Esophagus squamous epithelium (tissue), 5 donors: ENCODE results near the gene ALG1. TPM values are rescaled to one million over a fixed set of nuclear protein-coding genes. Genes with fewer than 3 reads are reported as not detected.

Source experiments
- DNase-seq: peaks from one replicate; lab custom pipeline; 2025; lab: John Stamatoyannopoulos, UW
- H3K27ac ChIP-seq, 4 donors: fragments of 200-600 bp; sonication (generic); one replicate each; pipeline ENCODE4 v1.5.1; 2016 to 2019; ENCODE audit warnings: mild to moderate bottlenecking in 1 of 4
- H3K27me3 ChIP-seq, 4 donors: fragments of 200-600 bp; sonication (generic); 1 replicate in 3 of 4; 2 replicates in 1 of 4; pipeline versions ENCODE4 v1.5.1 to v1.6.0; 2017 to 2021; ENCODE audit warnings: antibody characterized with exemption in 1 of 4
- H3K36me3 ChIP-seq, 3 donors: fragments of 200-600 bp; sonication (generic); one replicate each; pipeline ENCODE4 v1.5.1; 2016 to 2019
- H3K4me1 ChIP-seq, 3 donors: fragments of 200-600 bp; sonication (generic); one replicate each; pipeline ENCODE4 v1.5.1; 2017 to 2019
- H3K4me3 ChIP-seq, 4 donors: fragments of 200-600 bp; sonication (generic); 1 replicate in 3 of 4; 2 replicates in 1 of 4; pipeline ENCODE4 v1.5.1; 2016 to 2019; ENCODE audit warnings: mild to moderate bottlenecking in 2 of 4, moderate library complexity in 1 of 4
- H3K9me3 ChIP-seq, 3 donors: fragments of 200-600 bp; sonication (generic); one replicate each; pipeline ENCODE4 v1.5.1; 2016 to 2019
- POLR2A ChIP-seq, 4 donors: fragments of 450-650 bp; IDR thresholded peaks; one replicate each; pipeline ENCODE4 v1.6.1; 2017; ENCODE audit warnings: antibody characterized with exemption in 4 of 4, mild to moderate bottlenecking in 4 of 4, moderate library complexity in 3 of 4
- WGBS, 2 donors: methylation state at CpG; one replicate each; pipeline ENCODE4 v1.1.5; 2018; 5-methylcytosine and 5-hydroxymethylcytosine counted together
- intact Hi-C: fragments of 100-400 bp; cut with DNase I; formaldehyde crosslinking; loops from one replicate; pipeline ENCODE4 v1.15.0; 2022
- total RNA-seq, 4 donors: library from RNA; depleted of rRNA; stranded (reverse); fragments of >200 nt; gene quantifications; one replicate each; pipeline ENCODE4 v1.1.0, GENCODE V29; 2016
- TF ChIP-seq, protein P1 (sequence below), 6 experiments: fragments of 450-650 bp in 4 of 6; fragments of 200-600 bp in 2 of 6; sonication (generic) in 2 of 6; IDR thresholded peaks; one replicate each; pipeline ENCODE4 v1.5.1; 2016 to 2019; ENCODE audit warnings: antibody characterized with exemption in 6 of 6, mild to moderate bottlenecking in 4 of 6, moderate library complexity in 4 of 6
- donor health status: DM: yes; HTN: yes; CAD: no.

ALG1 gene
- total RNA-seq, 4 donors from 2014 or later: 14.9 to 18.7 (median 16.5) TPM

DNA sequence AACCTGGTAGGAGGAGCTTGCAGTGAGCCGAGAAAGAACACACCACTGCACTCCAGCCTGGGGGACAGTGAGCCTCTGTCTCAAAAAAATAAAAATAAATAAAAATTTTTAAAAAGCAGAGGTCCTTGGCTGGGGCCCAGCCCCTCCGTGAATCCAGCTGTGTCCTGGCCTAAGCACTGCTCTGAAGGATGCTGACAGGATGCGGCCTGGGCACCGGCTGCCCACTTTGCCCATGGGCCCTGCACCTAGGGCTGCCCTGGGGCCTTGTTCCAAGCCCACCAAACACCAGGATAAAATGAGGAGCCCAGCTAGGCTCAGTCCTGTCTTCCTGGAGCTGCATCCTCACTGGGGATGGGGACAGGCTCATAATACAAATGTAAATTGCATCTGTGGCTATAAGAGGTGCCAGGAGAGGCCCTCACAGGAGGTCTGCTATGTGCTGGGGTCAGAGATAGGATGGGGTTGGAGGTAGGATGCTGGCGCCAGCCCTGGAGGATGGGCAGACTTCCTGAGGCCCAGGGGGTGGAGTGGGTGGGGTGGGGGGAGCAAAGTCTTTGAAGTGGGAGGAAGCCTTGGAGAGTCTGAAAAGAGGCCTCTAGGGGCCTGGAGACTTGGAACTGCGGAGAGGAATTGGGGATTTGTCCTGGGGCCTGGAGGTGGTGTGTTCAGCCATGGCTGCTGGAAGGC lies 12.1 kb upstream of the ALG1 start:
- TF ChIP-seq, protein P1, sequence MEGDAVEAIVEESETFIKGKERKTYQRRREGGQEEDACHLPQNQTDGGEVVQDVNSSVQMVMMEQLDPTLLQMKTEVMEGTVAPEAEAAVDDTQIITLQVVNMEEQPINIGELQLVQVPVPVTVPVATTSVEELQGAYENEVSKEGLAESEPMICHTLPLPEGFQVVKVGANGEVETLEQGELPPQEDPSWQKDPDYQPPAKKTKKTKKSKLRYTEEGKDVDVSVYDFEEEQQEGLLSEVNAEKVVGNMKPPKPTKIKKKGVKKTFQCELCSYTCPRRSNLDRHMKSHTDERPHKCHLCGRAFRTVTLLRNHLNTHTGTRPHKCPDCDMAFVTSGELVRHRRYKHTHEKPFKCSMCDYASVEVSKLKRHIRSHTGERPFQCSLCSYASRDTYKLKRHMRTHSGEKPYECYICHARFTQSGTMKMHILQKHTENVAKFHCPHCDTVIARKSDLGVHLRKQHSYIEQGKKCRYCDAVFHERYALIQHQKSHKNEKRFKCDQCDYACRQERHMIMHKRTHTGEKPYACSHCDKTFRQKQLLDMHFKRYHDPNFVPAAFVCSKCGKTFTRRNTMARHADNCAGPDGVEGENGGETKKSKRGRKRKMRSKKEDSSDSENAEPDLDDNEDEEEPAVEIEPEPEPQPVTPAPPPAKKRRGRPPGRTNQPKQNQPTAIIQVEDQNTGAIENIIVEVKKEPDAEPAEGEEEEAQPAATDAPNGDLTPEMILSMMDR (IDR thresholded peaks at IDR 0.05): no peak
- no peak for TF ChIP-seq POLR2A (IDR thresholded peaks at IDR 0.05)
- WGBS, 2 donors: 71 to 75% methylated on average over 5 of the region's 6 CpGs
- H3K27ac ChIP-seq: no peak overlapping the region
- H3K36me3 ChIP-seq: no peaks in the 10 kb centered on the region
- H3K27me3 ChIP-seq: no peaks in the 10 kb centered on the region
- no peak overlapping the region for H3K4me3 ChIP-seq
- no peaks in the 10 kb centered on the region for H3K4me1 ChIP-seq
- no peaks in the 10 kb centered on the region for H3K9me3 ChIP-seq
- DNase-seq: no peak
- intact Hi-C loops: no loop called here

DNA sequence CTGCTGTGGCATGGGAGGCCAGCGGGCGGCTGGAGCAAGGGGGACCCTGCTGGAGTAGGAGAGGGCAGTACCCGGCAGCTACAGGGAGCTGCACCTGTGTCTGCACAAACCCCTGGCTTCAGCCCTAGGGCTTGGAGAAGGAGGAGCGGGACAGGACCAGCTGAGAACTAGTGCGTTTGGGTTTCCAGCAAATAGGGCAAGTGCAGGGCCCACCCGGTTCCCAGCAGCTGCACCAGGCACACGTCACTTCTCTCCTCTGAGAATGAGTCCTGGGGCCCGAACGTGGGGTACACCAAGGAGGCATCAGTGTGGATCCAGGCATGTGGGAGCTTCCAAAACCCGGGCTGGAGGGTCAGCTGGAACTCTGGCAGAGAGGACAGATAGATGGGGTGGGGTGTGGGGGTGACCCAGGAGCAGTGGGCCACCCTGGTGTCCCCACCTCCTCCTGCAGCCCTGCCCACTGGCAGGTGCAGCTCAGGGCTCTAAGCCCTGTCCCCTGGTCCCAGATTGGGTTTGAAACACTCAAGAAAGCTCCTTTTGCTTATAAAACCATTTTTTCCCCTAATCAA lies 11.5 kb upstream of the ALG1 start:
- no peak for DNase-seq
- Histone ChIP-seq H3K4me1 (peaks cover 0 to 5% (median 0%) of the 10 kb centered on the region in 3 donors), H3K4me3 (no peak overlapping the region), H3K36me3 (no peaks in the 10 kb centered on the region), H3K27ac (no peak overlapping the region), H3K9me3 (no peaks in the 10 kb centered on the region), H3K27me3 (no peaks in the 10 kb centered on the region)
- TF ChIP-seq, protein P1 (IDR thresholded peaks at IDR 0.05): no peak
- no peak for TF ChIP-seq POLR2A (IDR thresholded peaks at IDR 0.05)
- intact Hi-C loops: no loop called here
- 91 to 92% methylated on average over 6 to 7 of the region's 10 CpGs for WGBS, 2 donors

DNA sequence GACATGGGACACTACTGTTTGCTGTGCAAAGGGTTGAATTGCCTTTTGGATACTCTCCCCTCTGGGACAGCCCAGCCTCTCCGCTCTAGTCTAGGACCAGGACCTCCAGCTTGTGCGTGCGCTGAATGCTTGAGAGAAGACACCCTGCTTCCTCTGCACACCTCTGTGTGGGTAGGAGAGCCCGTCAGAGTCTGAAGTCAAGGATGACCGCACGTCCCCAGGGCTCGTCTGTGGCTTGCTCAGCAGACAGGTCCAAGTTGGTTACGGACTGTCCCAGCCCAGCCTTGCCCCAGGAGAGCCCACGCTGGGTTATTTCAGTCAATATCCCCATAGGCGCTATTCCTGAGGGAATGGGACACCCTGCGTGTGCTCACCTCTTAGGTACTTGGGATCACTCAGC lies 9.6 kb upstream of the ALG1 start:
- 72% methylated on average over 11 of the region's 11 CpGs; no CpG with 5 or more reads in 1 of the 2 donors for WGBS, 2 donors

DNA sequence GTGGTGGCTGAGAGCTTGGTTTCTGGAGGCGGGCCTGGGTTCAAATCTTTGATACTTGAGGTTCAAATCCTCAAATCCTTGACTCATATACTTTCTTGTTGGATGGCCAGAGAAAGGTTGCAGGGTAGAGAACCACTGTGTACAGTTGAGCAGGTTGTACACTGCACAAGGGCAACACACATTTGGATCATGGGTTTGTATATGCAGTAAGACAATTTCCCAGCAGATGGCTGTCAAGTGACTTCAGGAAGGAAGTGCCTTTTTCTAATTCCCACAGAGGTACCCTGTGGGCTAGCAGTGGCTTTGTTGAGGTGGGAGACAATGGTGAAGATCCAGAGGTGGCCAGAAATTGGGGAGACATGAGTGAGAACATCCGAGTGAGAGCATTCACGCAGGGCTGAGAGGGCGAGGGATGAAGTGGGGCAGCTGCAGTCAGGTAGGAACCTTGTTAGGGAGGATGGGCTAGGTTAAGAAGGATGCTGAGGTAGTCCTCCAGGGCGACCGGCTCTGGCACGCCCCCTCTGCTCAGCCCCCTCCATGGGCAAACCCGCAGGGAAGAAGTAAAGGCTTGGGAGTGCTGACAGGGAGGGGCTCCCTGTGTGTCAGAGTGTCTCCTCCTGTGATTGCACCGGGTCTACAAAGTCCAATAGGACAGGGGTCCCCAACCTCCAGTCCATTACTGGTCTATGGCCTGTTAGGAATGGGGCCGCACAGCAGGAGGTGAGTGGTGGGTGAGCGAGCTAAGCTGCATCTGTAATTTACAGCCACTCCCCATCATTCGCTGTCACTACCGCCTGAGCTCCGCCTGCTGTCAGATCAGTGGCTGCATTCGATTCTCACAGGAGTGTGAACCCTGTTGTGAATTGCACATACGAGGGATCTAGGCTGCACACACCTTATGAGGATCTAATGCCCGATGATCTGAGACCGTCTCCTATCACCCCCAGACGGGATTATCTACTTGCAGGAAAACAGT lies 8.6 kb upstream of the ALG1 start:
- intact Hi-C loops: no loop called here
- Histone ChIP-seq H3K4me3 (no peak overlapping the region), H3K9me3 (no peaks in the 10 kb centered on the region), H3K27ac (no peak overlapping the region), H3K36me3 (no peaks in the 10 kb centered on the region), H3K27me3 (no peaks in the 10 kb centered on the region), H3K4me1 (peaks cover 0 to 15% (median 0%) of the 10 kb centered on the region in 3 donors)
- TF ChIP-seq POLR2A (IDR thresholded peaks at IDR 0.05): no peak
- TF ChIP-seq, protein P1 (IDR thresholded peaks at IDR 0.05): no peak
- DNase-seq: no peak
- 59 to 70% methylated on average over 13 to 16 of the region's 19 CpGs for WGBS, 2 donors

More for the DNA sequence above, 9.6 kb upstream of the ALG1 start:
- Histone ChIP-seq H3K27ac (no peak overlapping the region), H3K9me3 (no peaks in the 10 kb centered on the region), H3K36me3 (no peaks in the 10 kb centered on the region), H3K27me3 (no peaks in the 10 kb centered on the region), H3K4me3 (no peak overlapping the region), H3K4me1 (peaks cover 0 to 15% (median 0%) of the 10 kb centered on the region in 3 donors)
- TF ChIP-seq, protein P1 (IDR thresholded peaks at IDR 0.05): no peak
- no peak for TF ChIP-seq POLR2A (IDR thresholded peaks at IDR 0.05)
- intact Hi-C loops: no loop called here
- DNase-seq: no peak
